NCI-H2171 (cell line): Measurements from ENCODE around the gene ZBED4.

Experiments
- DNase-seq: peaks from one replicate; lab custom pipeline; 2025; lab: John Stamatoyannopoulos, UW

ZBED4 gene

GRCh38 chr22:49903322-49904039, 49.8 kb downstream of the ZBED4 start:
- peak; percentile 7 for DNase-seq

GRCh38 chr22:49904040-49904369, 50.4 kb downstream of the ZBED4 start:
- no peak for DNase-seq

- DNase-seq: no peak
Observed at GRCh38 chr22:49905465-49905864, 51.8 kb downstream of the ZBED4 start.

GRCh38 chr22:49906071-49906798, 52.6 kb downstream of the ZBED4 start:
- DNase-seq: no peak

- no peak for DNase-seq
Observed at GRCh38 chr22:49906799-49907290, 53.2 kb downstream of the ZBED4 start.

GRCh38 chr22:49907807-49908206, 54.2 kb downstream of the ZBED4 start:
- no peak for DNase-seq

- DNase-seq: no peak
Observed at GRCh38 chr22:49909476-49910205, 56.0 kb downstream of the ZBED4 start.

GRCh38 chr22:49910229-49911155, 56.8 kb downstream of the ZBED4 start:
- no peak for DNase-seq

GRCh38 chr22:49911881-49912625, 58.4 kb downstream of the ZBED4 start:
- no peak for DNase-seq

- no peak for DNase-seq
Observed at GRCh38 chr22:49913026-49913425, 59.4 kb downstream of the ZBED4 start.

GRCh38 chr22:49913446-49913845, 59.8 kb downstream of the ZBED4 start:
- DNase-seq: no peak

- DNase-seq: no peak
Observed at GRCh38 chr22:49914256-49914655, 60.6 kb downstream of the ZBED4 start.

- no peak for DNase-seq
Observed at GRCh38 chr22:49915610-49916009, 62.0 kb downstream of the ZBED4 start.

- DNase-seq: no peak
Observed at GRCh38 chr22:49916831-49917230, 63.2 kb downstream of the ZBED4 start.

- peak; percentile 98 for DNase-seq
Observed at GRCh38 chr22:49917974-49918910, 64.6 kb downstream of the ZBED4 start, which contains the start of the genes ALG12 and CRELD2. Gene ALG12 (minus strand): TSS chr22:49918438. CDS start chr22:49913765, 4,673 bp downstream. Gene CRELD2 (plus strand): TSS chr22:49918634. CDS start chr22:49918770, 136 bp downstream.

GRCh38 chr22:49918911-49919881, 65.6 kb downstream of the ZBED4 start:
- no peak for DNase-seq

- no peak for DNase-seq
Observed at GRCh38 chr22:49920859-49921258, 67.2 kb downstream of the ZBED4 start.

GRCh38 chr22:49921508-49922278, 68.0 kb downstream of the ZBED4 start:
- no peak for DNase-seq
